GM18861 (cell line): ENCODE measurements around the gene HMGB4.

Experiments
- ATAC-seq: cut with Tn5 transposase; IDR thresholded peaks from one replicate; pipeline ENCODE4 v1.9.1; 2021; ENCODE audit not compliant: unreplicated experiment

Gene HMGB4

GRCh38 chr1:33846861-33847260, 17.0 kb upstream of the HMGB4 start:
- no peak for ATAC-seq

DNA sequence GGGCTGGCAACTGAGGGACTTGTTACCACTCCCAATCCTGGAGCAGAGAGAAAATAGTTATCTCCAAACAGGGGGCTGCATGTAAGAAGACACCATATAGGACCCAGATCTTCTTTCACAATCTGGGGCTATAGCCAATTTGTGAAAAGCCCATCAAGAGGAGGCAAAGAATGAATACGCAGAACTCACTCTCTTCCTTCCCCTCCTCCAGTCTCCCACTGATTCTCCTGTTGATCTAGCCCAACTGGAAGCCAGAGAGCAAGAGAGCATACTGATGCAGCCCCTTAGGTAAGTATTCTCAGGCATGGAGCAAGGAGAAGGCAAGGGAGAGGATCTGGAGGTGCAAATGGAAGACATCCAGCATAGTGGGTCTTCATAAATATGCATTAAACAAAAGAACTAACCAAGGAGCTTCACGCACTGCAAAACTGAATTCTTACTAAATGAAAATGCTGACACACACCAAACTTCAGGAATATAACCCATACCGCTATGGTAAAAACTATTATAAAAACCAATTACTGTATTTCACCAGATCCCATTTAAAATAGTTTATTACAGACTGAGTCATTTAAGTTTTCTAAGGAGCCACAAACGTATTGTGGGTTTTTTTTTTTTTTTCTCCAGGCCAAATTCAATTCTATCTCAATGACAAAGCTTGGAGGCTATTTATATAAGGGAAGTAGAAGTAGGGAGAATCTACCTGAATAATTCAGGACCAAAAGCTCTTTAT, 15.5 kb upstream of the HMGB4 start:
- no peak for ATAC-seq

DNA sequence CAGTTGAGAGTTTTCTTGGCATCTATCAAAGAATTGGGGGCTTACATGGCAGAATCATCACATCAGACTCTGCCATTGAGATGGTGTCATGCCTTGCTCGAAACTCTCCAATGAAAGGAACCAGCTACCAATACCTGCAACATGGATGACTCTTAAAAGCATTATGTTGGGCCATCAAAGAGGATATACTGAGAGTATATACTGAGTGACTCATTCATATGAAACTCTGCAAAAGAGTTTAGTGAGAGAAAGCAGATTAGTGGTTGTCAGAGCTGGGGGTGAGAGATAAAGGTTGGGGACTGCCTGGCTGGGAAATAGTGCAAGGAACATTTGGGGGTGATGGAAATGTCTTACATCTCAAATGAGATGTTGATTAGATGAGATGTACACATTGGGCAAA, 14.7 kb upstream of the HMGB4 start:
- ATAC-seq: no peak

DNA sequence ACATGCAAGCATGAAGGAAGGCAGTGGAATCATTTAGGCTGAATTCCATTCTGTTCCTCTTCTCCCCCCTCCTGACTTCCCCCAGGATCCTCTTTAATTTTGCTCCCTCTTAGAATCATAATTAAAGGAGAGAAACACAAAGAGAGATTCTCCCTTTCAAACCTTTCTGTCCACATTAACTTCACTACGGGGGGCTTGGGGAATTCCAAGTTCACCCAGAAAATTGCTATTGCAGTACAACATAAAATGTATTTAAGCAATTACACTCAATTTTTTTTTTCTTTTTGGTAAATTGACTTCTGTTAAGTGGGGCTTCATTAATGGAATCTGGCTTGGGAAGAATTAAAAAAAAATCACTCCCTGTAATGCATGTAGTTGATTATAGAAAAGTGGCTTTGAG, 13.4 kb upstream of the HMGB4 start:
- no peak for ATAC-seq

DNA sequence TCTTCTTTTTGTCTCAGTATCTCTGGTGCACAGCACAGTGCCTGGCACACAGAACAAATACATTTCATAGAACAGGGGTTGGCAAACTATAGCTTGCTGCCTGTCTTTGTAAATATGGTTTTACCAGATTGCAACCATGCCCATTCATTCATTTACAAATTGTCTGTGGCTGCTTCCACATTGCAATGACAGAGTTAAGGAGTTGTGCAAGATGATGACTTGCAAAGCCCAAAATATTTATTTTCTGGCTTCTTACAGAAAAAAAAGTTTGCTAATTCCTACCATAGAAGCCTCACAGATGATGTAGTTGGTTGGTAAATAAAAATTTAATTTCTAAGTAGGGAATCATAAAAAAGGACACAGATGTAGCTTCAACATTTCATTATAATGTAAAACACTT, 11.2 kb upstream of the HMGB4 start:
- ATAC-seq: no peak

- ATAC-seq: no peak
Measured at GRCh38 chr1:33853431-33853830, 10.4 kb upstream of the HMGB4 start.

GRCh38 chr1:33854091-33854490, 9.8 kb upstream of the HMGB4 start:
- ATAC-seq: no peak

- no peak for ATAC-seq
Measured at GRCh38 chr1:33860671-33861070, 3.2 kb upstream of the HMGB4 start.

- ATAC-seq: no peak
Measured at GRCh38 chr1:33864460-33865389, 846 bp downstream of the HMGB4 start.

DNA sequence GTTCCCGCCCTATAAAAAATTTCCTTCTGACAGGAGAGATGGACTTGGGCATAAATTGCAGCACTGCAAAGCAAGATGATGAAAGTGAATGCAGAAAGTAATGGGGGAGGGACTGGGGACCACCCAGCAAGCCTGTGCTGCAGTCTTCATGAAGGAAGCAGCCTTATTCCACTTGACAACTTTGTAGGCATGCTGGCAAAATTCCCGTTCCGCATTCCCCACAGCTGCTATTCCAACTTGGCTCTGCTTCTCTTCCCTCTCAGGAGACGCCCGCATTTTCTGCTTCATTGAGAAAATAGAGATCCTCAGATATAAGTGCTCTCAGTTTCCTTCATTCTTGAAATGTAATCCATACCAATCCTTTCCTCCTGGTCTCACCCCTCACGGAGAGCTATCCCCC, 2.4 kb downstream of the HMGB4 start:
- no peak for ATAC-seq

- no peak for ATAC-seq
Measured at GRCh38 chr1:33867684-33868083, 3.8 kb downstream of the HMGB4 start.

- no peak for ATAC-seq
Measured at GRCh38 chr1:33872275-33872674, 8.4 kb downstream of the HMGB4 start.

DNA sequence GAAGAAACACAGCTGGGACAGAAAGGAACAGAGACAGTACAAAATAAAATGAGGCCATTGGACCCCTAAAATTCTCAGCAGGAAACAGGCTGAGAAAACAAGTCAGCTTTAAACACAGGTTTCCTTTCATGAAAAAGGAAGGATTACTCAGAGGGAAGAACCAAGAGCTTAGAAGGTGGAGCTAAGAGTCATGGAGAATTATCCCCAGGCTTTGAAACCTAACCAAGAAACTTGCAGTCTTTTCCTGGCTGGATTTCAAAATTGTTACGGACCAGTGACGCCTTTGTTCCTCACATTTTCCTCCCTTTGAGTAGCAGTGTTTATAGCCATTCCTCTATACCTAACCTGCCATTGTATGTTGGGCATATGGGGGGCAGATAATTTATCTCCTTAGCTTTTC, 8.8 kb downstream of the HMGB4 start:
- ATAC-seq: no peak

- ATAC-seq: no peak
Measured at GRCh38 chr1:33874636-33875035, 10.8 kb downstream of the HMGB4 start.

GRCh38 chr1:33875862-33876261, 12.0 kb downstream of the HMGB4 start:
- ATAC-seq: no peak

DNA sequence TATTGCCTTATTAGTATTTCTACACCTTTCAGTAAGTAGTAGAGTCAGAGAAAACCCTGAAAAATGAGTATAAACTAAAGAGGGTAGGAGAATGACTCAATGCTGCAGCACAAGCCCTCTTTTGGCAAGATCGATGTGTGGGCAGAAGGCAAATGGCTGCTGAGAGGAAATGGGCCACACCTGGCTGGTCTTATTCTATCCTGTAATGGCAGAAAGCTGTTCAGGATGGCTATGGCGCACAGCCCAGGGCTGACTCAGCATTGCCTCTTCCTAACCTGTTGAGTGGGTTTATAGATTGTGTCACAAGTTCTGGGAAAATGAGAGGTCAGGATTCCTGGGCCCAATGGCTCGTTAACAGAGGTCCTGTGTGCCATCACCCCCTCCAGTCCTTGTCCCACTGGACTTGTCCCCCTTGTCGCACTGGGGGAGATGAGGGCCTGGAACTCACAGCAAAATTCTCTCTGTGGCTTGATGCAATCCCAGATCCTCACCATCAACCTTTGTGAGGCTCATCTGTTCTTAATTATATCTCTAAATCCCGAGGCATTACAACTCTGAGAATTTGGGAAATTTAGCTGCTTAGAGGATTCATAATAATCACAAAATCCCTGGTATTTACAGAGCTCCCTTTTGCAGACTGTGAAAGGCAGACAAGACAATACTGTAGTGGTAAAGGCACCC, 13.2 kb downstream of the HMGB4 start:
- ATAC-seq: no peak

- no peak for ATAC-seq
Measured at GRCh38 chr1:33878392-33878791, 14.5 kb downstream of the HMGB4 start.

DNA sequence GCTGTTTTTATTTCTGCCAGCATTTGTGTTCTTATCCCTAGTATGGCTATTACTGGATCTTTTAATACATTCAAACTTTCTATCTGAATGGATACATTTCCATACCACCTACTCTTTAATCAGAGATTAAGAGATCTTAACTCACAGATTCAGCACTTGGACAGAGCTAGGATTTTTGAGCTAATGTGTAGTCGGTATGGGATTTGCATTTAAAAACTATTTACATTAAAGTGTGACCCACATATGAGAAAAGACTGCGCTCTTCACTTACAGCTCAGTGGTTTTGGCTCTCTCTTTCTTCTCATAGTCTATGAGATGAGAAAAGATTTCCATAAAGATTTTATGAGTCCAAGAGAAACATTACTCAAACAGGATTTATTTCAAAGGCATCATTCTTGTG, 16.4 kb downstream of the HMGB4 start:
- no peak for ATAC-seq

DNA sequence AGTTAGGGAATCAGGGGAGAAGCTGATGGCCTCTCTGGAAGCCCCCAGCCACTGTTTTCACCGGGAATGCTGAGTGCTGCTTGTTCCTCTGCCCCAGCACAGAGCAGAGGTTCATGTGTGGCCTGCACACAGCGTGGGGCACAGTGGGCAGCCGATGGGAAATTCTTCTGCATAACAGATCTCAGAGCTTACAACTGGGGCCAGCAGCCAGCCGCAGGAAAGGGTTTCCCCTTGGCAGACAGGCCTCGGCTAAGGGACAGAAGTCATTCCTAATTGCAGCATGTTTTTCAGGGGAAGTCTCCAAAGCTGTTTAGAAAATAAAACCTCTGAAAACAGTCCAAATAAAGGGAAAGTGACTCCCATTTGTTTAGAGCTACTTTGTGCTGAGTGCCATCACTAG, 22.6 kb downstream of the HMGB4 start:
- no peak for ATAC-seq

- no peak for ATAC-seq
Measured at GRCh38 chr1:33893147-33893830, 29.4 kb downstream of the HMGB4 start.

DNA sequence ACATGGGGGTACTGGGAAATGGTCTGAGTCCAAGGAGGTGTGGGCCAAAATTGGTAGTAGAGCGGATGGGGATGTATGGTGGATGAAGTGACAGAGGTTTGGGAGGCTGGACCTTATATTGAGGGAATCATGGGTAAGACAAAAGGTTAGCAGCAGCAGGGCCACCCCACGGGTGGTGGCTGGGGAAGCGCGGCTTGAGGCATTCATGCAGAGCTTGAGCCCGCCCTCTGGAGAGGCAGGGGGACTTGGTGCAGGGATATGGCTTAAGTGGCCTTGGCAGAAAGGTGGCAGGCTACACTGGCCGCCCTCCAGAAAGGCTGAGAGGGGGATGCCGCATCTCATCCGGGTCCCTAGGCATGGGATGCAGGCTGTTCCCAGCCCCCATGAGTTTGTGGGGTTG, 31.5 kb downstream of the HMGB4 start:
- no peak for ATAC-seq
